Liver (tissue), 9 donors: ENCODE data around the gene SKOR1. TPM values are rescaled to one million over a fixed set of nuclear protein-coding genes. Genes with fewer than 3 reads are reported as not detected.

Source experiments
- DNase-seq: peaks from one replicate; pipeline ENCODE4 v3.0.0-alpha.2; 2017; ENCODE audit warnings: low spot score
- H3K27ac ChIP-seq, 2 donors: one replicate each; pipeline ENCODE4 v1.7.0; 2013; ENCODE audit warnings: inconsistent platforms in 2 of 2, low read length in 2 of 2, control low read depth in 1 of 2, low read depth in 1 of 2, mild to moderate bottlenecking in 1 of 2
- H3K27me3 ChIP-seq, 4 donors: one replicate each; pipeline versions ENCODE4 v1.6.1 to v1.7.0; 2013; ENCODE audit warnings: low read length in 3 of 4, inconsistent platforms in 1 of 4, mild to moderate bottlenecking in 1 of 4, moderate library complexity in 1 of 4; ENCODE audit not compliant: control insufficient read depth in 4 of 4, insufficient read depth in 4 of 4
- H3K36me3 ChIP-seq, 4 donors: one replicate each; pipeline versions ENCODE4 v1.6.1 to v1.7.0; 2013; ENCODE audit warnings: low read length in 3 of 4, mild to moderate bottlenecking in 3 of 4, low read depth in 1 of 4, moderate library complexity in 1 of 4; ENCODE audit not compliant: control insufficient read depth in 4 of 4, insufficient read depth in 3 of 4
- H3K4me1 ChIP-seq, 4 donors: one replicate each; pipeline versions ENCODE4 v1.6.1 to v1.7.0; 2013; ENCODE audit warnings: low read length in 3 of 4, mild to moderate bottlenecking in 3 of 4, moderate library complexity in 1 of 4; ENCODE audit not compliant: control insufficient read depth in 4 of 4, insufficient read depth in 4 of 4
- H3K4me3 ChIP-seq, 3 donors: one replicate each; pipeline versions ENCODE4 v1.6.1 to v1.7.0; 2013; ENCODE audit warnings: low read length in 3 of 3, control low read depth in 1 of 3, low read depth in 1 of 3, mild to moderate bottlenecking in 1 of 3
- H3K9ac ChIP-seq, 2 donors: one replicate each; pipeline ENCODE4 v1.7.0; 2013; ENCODE audit warnings: low read length in 2 of 2, mild to moderate bottlenecking in 2 of 2, moderate library complexity in 2 of 2, control low read depth in 1 of 2, low read depth in 1 of 2
- H3K9me3 ChIP-seq, 4 donors: one replicate each; pipeline versions ENCODE4 v1.6.1 to v1.7.0; 2013; ENCODE audit warnings: low read length in 3 of 4; ENCODE audit not compliant: control insufficient read depth in 4 of 4
- CTCF ChIP-seq: fragments of 150-350 bp; IDR thresholded peaks from 2 replicates; pipeline ENCODE4 v1.5.1; 2017; ENCODE audit warnings: improper control_type of control experiment, low read depth, low read length; ENCODE audit not compliant: missing input control
- EGR1 ChIP-seq, 2 donors: IDR thresholded peaks; 2 replicates each; pipeline ENCODE4 v1.6.1; 2016 to 2018; ENCODE audit warnings: antibody characterized with exemption in 2 of 2, low read depth in 2 of 2
- FOXA1 ChIP-seq: IDR thresholded peaks from 2 replicates; pipeline ENCODE4 v1.6.1; 2016; ENCODE audit warnings: antibody characterized with exemption
- FOXA2 ChIP-seq: IDR thresholded peaks from 2 replicates; pipeline ENCODE4 v1.6.1; 2016; ENCODE audit warnings: antibody characterized with exemption
- GABPA ChIP-seq, 2 donors: IDR thresholded peaks in 1 of 2; conservative IDR thresholded peaks in 1 of 2; 2 replicates each; pipeline ENCODE4 v1.6.1; 2016; ENCODE audit warnings: antibody characterized with exemption in 2 of 2, mild to moderate bottlenecking in 1 of 2, moderate library complexity in 1 of 2
- HNF4A ChIP-seq, 2 donors: conservative IDR thresholded peaks; 2 replicates each; pipeline ENCODE4 v1.6.1; 2016; ENCODE audit warnings: antibody characterized with exemption in 2 of 2, mild to moderate bottlenecking in 2 of 2
- HNF4G ChIP-seq: IDR thresholded peaks from 2 replicates; pipeline ENCODE4 v1.6.1; 2016; ENCODE audit warnings: antibody characterized with exemption
- JUND ChIP-seq, 2 donors: IDR thresholded peaks; 2 replicates each; pipeline ENCODE4 v1.6.1; 2016; ENCODE audit warnings: antibody characterized with exemption in 2 of 2
- NR2F2 ChIP-seq: IDR thresholded peaks from 2 replicates; pipeline ENCODE4 v1.6.1; 2016; ENCODE audit warnings: antibody characterized with exemption
- SP1 ChIP-seq: IDR thresholded peaks from 2 replicates; pipeline ENCODE4 v1.6.1; 2018; ENCODE audit warnings: antibody characterized with exemption, mild to moderate bottlenecking
- TAF1 ChIP-seq: conservative IDR thresholded peaks from 2 replicates; pipeline ENCODE4 v1.6.1; 2016; ENCODE audit warnings: antibody characterized with exemption, mild to moderate bottlenecking
- YY1 ChIP-seq: IDR thresholded peaks from 2 replicates; pipeline ENCODE4 v1.6.1; 2016; ENCODE audit warnings: antibody characterized with exemption, mild to moderate bottlenecking
- ZBTB33 ChIP-seq: IDR thresholded peaks from 2 replicates; pipeline ENCODE4 v1.6.1; 2016; ENCODE audit warnings: antibody characterized with exemption
- WGBS: extraction: QIAGEN DNeasy Blood & Tissue Kit; methylation state at CpG from one replicate; pipeline ENCODE4 v1.1.7; 2013; 5-methylcytosine and 5-hydroxymethylcytosine counted together
- polyA plus RNA-seq, 2 donors: library from polyadenylated mRNA; stranded (reverse) in 1 of 2; unstranded in 1 of 2; fragments of 200-250 nt in 1 of 2; fragments of >200 nt in 1 of 2; fragmentation: Nextera tagmentation in 1 of 2; extraction: Ambion mirVana in 1 of 2; gene quantifications; one replicate each; pipeline versions ENCODE4 v1.2.1 to v1.2.3, GENCODE V29; 2013 to 2015
- total RNA-seq, 2 donors: library from RNA; depleted of rRNA; stranded (reverse); fragments of >200 nt; gene quantifications; one replicate each; pipeline ENCODE4 v1.2.3, GENCODE V29; 2014
- TF ChIP-seq, protein P1 (sequence below): IDR thresholded peaks from 2 replicates; pipeline ENCODE4 v1.6.1; 2016; ENCODE audit warnings: antibody characterized with exemption
- TF ChIP-seq, protein P2 (sequence below): IDR thresholded peaks from 2 replicates; pipeline ENCODE4 v1.6.1; 2016; ENCODE audit warnings: antibody characterized with exemption
- donor health status: healthy.
- donor health status: healthy.
- donor health status: healthy.
- donor health status: healthy.
- donor health status: healthy.

SKOR1 gene
- total and polyA plus RNA-seq, 4 donors, result 0.02 to 0.17 (median 0.05) TPM; not detected in 1

DNA sequence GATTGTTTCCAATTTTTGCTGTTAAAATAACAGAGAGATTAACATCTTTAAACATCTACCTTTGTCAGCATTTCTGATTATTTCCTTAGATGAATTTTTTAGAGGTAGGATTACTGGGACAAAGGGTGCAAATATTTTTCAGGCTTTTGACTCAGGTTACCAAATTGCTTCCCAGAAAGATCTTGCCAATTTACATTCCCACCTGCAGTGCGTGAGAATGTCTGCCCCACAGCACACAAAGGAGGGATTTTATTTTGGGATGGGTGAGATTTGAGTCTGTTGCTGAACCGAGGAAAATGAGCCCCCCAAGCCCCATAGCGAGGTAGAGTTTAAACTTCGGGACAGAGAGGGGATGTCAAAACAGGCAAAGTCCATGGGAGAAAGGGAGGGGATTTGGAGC lies 40.5 kb downstream of the SKOR1 start:
- peaks cover 0 to 5% (median 0%) of the 10 kb centered on the region in 4 donors for H3K9me3 ChIP-seq
- H3K4me1 ChIP-seq, result peaks cover 0 to 9% (median 6%) of the 10 kb centered on the region in 4 donors
- H3K9ac ChIP-seq, result no peak overlapping the region
- H3K27me3 ChIP-seq, result no peaks in the 10 kb centered on the region
- H3K27ac ChIP-seq, result no peak overlapping the region
- no peak for DNase-seq
- no peak for TF ChIP-seq HNF4G
- no peak for TF ChIP-seq TAF1
- no peak for TF ChIP-seq CTCF
- no peak for TF ChIP-seq EGR1 (IDR thresholded peaks at IDR 0.05; ENCODE audit: low read depth in 2 of 2)
- no peak for TF ChIP-seq HNF4A (conservative IDR thresholded peaks at IDR 0.05)
- no peak for TF ChIP-seq JUND (IDR thresholded peaks at IDR 0.05)
- no peak for TF ChIP-seq NR2F2
- no peak for TF ChIP-seq YY1
- no peak for TF ChIP-seq FOXA2
- no peak overlapping the region for H3K4me3 ChIP-seq
- no peaks in the 10 kb centered on the region for H3K36me3 ChIP-seq
- 86% methylated on average over 4 of the region's 4 CpGs for WGBS

- Histone ChIP-seq H3K27me3 (no peaks in the 10 kb centered on the region), H3K9ac (no peak overlapping the region), H3K9me3 (peaks cover 0 to 5% (median 0%) of the 10 kb centered on the region in 4 donors), H3K4me3 (no peak overlapping the region), H3K27ac (no peak overlapping the region), H3K4me1 (no peaks in the 10 kb centered on the region), H3K36me3 (no peaks in the 10 kb centered on the region)
- no peak for DNase-seq
- WGBS, result 91% methylated on average over 3 of the region's 3 CpGs
- no peak for TF ChIP-seq FOXA1
- no peak for TF ChIP-seq HNF4A (conservative IDR thresholded peaks at IDR 0.05)
- TF ChIP-seq, protein P1, sequence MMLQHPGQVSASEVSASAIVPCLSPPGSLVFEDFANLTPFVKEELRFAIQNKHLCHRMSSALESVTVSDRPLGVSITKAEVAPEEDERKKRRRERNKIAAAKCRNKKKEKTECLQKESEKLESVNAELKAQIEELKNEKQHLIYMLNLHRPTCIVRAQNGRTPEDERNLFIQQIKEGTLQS, result no peak
- TF ChIP-seq JUND (IDR thresholded peaks at IDR 0.05), result no peak
- no peak for TF ChIP-seq TAF1
- TF ChIP-seq, protein P2, sequence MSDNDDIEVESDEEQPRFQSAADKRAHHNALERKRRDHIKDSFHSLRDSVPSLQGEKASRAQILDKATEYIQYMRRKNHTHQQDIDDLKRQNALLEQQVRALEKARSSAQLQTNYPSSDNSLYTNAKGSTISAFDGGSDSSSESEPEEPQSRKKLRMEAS, result no peak
- no peak for TF ChIP-seq SP1
- no peak for TF ChIP-seq FOXA2
- no peak for TF ChIP-seq HNF4G
- TF ChIP-seq GABPA (IDR thresholded peaks at IDR 0.05 in 1 of 2, conservative IDR thresholded peaks at IDR 0.05 in 1 of 2), result no peak
- TF ChIP-seq NR2F2, result no peak
- TF ChIP-seq ZBTB33, result no peak
Measured at GRCh38 chr15:67869701-67870100, 44.4 kb downstream of the SKOR1 start.

- Histone ChIP-seq H3K9me3 (peaks cover 0 to 5% (median 0%) of the 10 kb centered on the region in 4 donors), H3K36me3 (no peaks in the 10 kb centered on the region), H3K4me3 (no peak overlapping the region), H3K9ac (no peak overlapping the region), H3K27ac (no peak overlapping the region), H3K27me3 (no peaks in the 10 kb centered on the region), H3K4me1 (no peaks in the 10 kb centered on the region)
- no peak for DNase-seq
- TF ChIP-seq HNF4A (conservative IDR thresholded peaks at IDR 0.05), result no peak
- TF ChIP-seq, protein P1, result no peak
- no peak for TF ChIP-seq JUND (IDR thresholded peaks at IDR 0.05)
- TF ChIP-seq ZBTB33, result no peak
- no peak for TF ChIP-seq HNF4G
Measured at GRCh38 chr15:67870868-67871408, 45.6 kb downstream of the SKOR1 start.
